ENCODE results near the gene TMEM37.

DNA sequence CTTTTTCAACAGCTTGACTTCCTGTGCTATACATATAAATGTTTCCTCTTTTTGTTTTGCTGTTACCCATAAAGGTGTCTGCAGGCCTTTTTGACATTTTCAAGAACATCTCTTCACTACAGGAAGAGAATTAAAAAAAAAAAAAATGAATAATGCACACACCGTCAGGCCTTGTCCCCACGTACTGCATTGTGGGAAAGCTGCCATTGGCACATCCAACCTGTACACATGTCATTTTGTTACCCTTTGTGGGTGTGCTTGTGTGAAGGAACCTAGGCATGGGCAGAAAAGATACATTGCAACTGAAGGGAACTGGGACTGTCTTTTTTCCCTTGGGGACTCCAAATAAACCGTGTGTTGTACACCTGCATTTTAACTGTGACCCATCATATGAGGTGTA is 16.8 kb upstream of the TMEM37 start:
- TF ChIP-seq, protein P1, sequence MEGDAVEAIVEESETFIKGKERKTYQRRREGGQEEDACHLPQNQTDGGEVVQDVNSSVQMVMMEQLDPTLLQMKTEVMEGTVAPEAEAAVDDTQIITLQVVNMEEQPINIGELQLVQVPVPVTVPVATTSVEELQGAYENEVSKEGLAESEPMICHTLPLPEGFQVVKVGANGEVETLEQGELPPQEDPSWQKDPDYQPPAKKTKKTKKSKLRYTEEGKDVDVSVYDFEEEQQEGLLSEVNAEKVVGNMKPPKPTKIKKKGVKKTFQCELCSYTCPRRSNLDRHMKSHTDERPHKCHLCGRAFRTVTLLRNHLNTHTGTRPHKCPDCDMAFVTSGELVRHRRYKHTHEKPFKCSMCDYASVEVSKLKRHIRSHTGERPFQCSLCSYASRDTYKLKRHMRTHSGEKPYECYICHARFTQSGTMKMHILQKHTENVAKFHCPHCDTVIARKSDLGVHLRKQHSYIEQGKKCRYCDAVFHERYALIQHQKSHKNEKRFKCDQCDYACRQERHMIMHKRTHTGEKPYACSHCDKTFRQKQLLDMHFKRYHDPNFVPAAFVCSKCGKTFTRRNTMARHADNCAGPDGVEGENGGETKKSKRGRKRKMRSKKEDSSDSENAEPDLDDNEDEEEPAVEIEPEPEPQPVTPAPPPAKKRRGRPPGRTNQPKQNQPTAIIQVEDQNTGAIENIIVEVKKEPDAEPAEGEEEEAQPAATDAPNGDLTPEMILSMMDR (IDR thresholded peaks at IDR 0.05) = no peak
- no peak for TF ChIP-seq POLR2A (IDR thresholded peaks at IDR 0.05)
